Loucy (cell line): ENCODE results near the gene CCDC112.
"Not testable (repeated sequence)": the region's sequence is repeated elsewhere in the genome, so short reads cannot be mapped to it uniquely, and the experiment has no call there.

Experiments
- EZH2phosphoT487 ChIP-seq: fragments of 200-600 bp; IDR thresholded peaks from 2 replicates; pipeline ENCODE4 v1.6.1; 2018; ENCODE audit warnings: antibody characterized with exemption, mild to moderate bottlenecking, moderate library complexity, borderline replicate concordance
- TF ChIP-seq, protein P1 (sequence below): fragments of 200-600 bp; sonication (generic); conservative IDR thresholded peaks from 2 replicates; pipeline ENCODE4 v1.5.1; 2014; ENCODE audit warnings: mild to moderate bottlenecking, antibody characterized with exemption, low read length

GRCh38 chr5:115328617-115329274 lies 32.3 kb upstream of the CCDC112 start:
- TF ChIP-seq, protein P1, sequence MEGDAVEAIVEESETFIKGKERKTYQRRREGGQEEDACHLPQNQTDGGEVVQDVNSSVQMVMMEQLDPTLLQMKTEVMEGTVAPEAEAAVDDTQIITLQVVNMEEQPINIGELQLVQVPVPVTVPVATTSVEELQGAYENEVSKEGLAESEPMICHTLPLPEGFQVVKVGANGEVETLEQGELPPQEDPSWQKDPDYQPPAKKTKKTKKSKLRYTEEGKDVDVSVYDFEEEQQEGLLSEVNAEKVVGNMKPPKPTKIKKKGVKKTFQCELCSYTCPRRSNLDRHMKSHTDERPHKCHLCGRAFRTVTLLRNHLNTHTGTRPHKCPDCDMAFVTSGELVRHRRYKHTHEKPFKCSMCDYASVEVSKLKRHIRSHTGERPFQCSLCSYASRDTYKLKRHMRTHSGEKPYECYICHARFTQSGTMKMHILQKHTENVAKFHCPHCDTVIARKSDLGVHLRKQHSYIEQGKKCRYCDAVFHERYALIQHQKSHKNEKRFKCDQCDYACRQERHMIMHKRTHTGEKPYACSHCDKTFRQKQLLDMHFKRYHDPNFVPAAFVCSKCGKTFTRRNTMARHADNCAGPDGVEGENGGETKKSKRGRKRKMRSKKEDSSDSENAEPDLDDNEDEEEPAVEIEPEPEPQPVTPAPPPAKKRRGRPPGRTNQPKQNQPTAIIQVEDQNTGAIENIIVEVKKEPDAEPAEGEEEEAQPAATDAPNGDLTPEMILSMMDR = not testable (repeated sequence)
- not testable (repeated sequence) for TF ChIP-seq EZH2phosphoT487
